HG02763 (cell line): ENCODE results near the gene NUP153.

Experiments
- ATAC-seq: cut with Tn5 transposase; IDR thresholded peaks from one replicate; pipeline ENCODE4 v1.9.1; 2021; ENCODE audit warnings: mild to moderate bottlenecking, moderate library complexity; ENCODE audit not compliant: unreplicated experiment

The NUP153 gene

GRCh38 chr6:17672064-17672718 lies 34.5 kb downstream of the NUP153 start:
- ATAC-seq: no peak

- ATAC-seq: no peak
Observed at GRCh38 chr6:17666646-17667045, 40.1 kb downstream of the NUP153 start.

- no peak for ATAC-seq
Observed at GRCh38 chr6:17665132-17665531, 41.6 kb downstream of the NUP153 start.

GRCh38 chr6:17663226-17663625 lies 43.5 kb downstream of the NUP153 start:
- no peak for ATAC-seq

- ATAC-seq: no peak
Observed at GRCh38 chr6:17662585-17662984, 44.1 kb downstream of the NUP153 start.

- no peak for ATAC-seq
Observed at GRCh38 chr6:17656644-17657043, 50.1 kb downstream of the NUP153 start.

GRCh38 chr6:17656092-17656491 lies 50.6 kb downstream of the NUP153 start:
- no peak for ATAC-seq

GRCh38 chr6:17653198-17653882 lies 53.4 kb downstream of the NUP153 start:
- no peak for ATAC-seq

GRCh38 chr6:17650656-17651309 lies 55.9 kb downstream of the NUP153 start:
- no peak for ATAC-seq

- ATAC-seq: no peak
Observed at GRCh38 chr6:17648745-17649144, 58.0 kb downstream of the NUP153 start.

GRCh38 chr6:17640477-17640917 lies 66.2 kb downstream of the NUP153 start:
- ATAC-seq: no peak

GRCh38 chr6:17638212-17638715 lies 68.5 kb downstream of the NUP153 start:
- no peak for ATAC-seq

- ATAC-seq: no peak
Observed at GRCh38 chr6:17635568-17635967, 71.2 kb downstream of the NUP153 start.

- no peak for ATAC-seq
Observed at GRCh38 chr6:17633465-17634188, 73.1 kb downstream of the NUP153 start.

GRCh38 chr6:17632934-17633333 lies 73.8 kb downstream of the NUP153 start:
- ATAC-seq: no peak

GRCh38 chr6:17630511-17631073 lies 76.1 kb downstream of the NUP153 start:
- no peak for ATAC-seq

- no peak for ATAC-seq
Observed at GRCh38 chr6:17629824-17630510, 76.8 kb downstream of the NUP153 start.

GRCh38 chr6:17628873-17629272 lies 77.9 kb downstream of the NUP153 start:
- no peak for ATAC-seq

GRCh38 chr6:17624396-17624795 lies 82.3 kb downstream of the NUP153 start:
- ATAC-seq: no peak

GRCh38 chr6:17622144-17622543 lies 84.6 kb downstream of the NUP153 start:
- no peak for ATAC-seq
